Measurements from ENCODE around the gene KAT2A. TPM values are rescaled to one million over a fixed set of nuclear protein-coding genes. Genes with fewer than 3 reads are reported as not detected.

The KAT2A gene
- polyA plus RNA-seq, 3 donors = 1.9 to 68.7 (median 2.0) TPM

GRCh38 chr17:42106009-42106408, 15.2 kb downstream of the KAT2A start:
- no peak for DNase-seq
- no peak overlapping the region for H3K4me3 Mint-ChIP-seq
- H3K36me3 Mint-ChIP-seq = peaks cover 54 to 64% of the 10 kb centered on the region in 2 donors
- no peaks in the 10 kb centered on the region for H3K9me3 Mint-ChIP-seq
- Histone ChIP-seq H3K4me2 (replicated peaks; ENCODE audit: extremely low read depth, low read length, poor library complexity, severe bottlenecking) (no peak overlapping the region), H4K20me1 (ENCODE audit: insufficient read depth, low read length) (no peaks in the 10 kb centered on the region), H3K4me1 (ENCODE audit: control insufficient read depth in 1 of 2, insufficient read depth in 2 of 2, low read length in 2 of 2) (peaks cover 11 to 14% of the 10 kb centered on the region in 2 donors), H3K36me3 (replicated peaks in 1 of 2; ENCODE audit: control insufficient read depth in 1 of 2, insufficient read depth in 2 of 2, low read length in 2 of 2) (peaks cover 14 to 44% of the 10 kb centered on the region in 2 donors), H3K79me2 (ENCODE audit: insufficient read depth, low read length) (no peaks in the 10 kb centered on the region), H3K4me3 (replicated peaks in 1 of 3; ENCODE audit: low read depth in 2 of 3, low read length in 3 of 3) (no peak overlapping the region), H3K9ac (ENCODE audit: insufficient read depth, low read length, poor library complexity, severe bottlenecking) (no peak overlapping the region), H3K9me3 (replicated peaks in 1 of 2; ENCODE audit: control insufficient read depth in 1 of 2, insufficient read depth in 1 of 2, low read length in 2 of 2) (no peaks in the 10 kb centered on the region), H3K27ac (ENCODE audit: low read depth in 1 of 2, low read length in 2 of 2) (no peak overlapping the region), H2AFZ (ENCODE audit: insufficient read depth, low read depth, low read length, poor library complexity, severe bottlenecking) (no peak overlapping the region), H3K27me3 (ENCODE audit: control insufficient read depth in 2 of 2, insufficient read depth in 2 of 2, low read length in 2 of 2) (no peaks in the 10 kb centered on the region)
- TF ChIP-seq, protein P1, sequence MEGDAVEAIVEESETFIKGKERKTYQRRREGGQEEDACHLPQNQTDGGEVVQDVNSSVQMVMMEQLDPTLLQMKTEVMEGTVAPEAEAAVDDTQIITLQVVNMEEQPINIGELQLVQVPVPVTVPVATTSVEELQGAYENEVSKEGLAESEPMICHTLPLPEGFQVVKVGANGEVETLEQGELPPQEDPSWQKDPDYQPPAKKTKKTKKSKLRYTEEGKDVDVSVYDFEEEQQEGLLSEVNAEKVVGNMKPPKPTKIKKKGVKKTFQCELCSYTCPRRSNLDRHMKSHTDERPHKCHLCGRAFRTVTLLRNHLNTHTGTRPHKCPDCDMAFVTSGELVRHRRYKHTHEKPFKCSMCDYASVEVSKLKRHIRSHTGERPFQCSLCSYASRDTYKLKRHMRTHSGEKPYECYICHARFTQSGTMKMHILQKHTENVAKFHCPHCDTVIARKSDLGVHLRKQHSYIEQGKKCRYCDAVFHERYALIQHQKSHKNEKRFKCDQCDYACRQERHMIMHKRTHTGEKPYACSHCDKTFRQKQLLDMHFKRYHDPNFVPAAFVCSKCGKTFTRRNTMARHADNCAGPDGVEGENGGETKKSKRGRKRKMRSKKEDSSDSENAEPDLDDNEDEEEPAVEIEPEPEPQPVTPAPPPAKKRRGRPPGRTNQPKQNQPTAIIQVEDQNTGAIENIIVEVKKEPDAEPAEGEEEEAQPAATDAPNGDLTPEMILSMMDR (IDR thresholded peaks at IDR 0.05) = no peak
- H3K27me3 Mint-ChIP-seq (ENCODE audit: low read depth in 3 of 3) = peaks cover 1 to 11% (median 2%) of the 10 kb centered on the region in 3 donors
- peaks cover 17% of the 10 kb centered on the region for H3K4me1 Mint-ChIP-seq
- intact Hi-C loops (cut with micrococcal nuclease) = no loop called here
- no peak overlapping the region for H3K27ac Mint-ChIP-seq
- 100% methylated on average over 1 of the region's 2 CpGs for WGBS (ENCODE audit: insufficient coverage)

- WGBS (ENCODE audit: insufficient coverage) = 100% methylated on average over 1 of the region's 3 CpGs
- Histone ChIP-seq H3K27me3 (ENCODE audit: control insufficient read depth in 2 of 2, insufficient read depth in 2 of 2, low read length in 2 of 2) (no peaks in the 10 kb centered on the region), H3K9me3 (replicated peaks in 1 of 2; ENCODE audit: control insufficient read depth in 1 of 2, insufficient read depth in 1 of 2, low read length in 2 of 2) (no peaks in the 10 kb centered on the region), H3K27ac (ENCODE audit: low read depth in 1 of 2, low read length in 2 of 2) (no peak overlapping the region), H3K36me3 (replicated peaks in 1 of 2; ENCODE audit: control insufficient read depth in 1 of 2, insufficient read depth in 2 of 2, low read length in 2 of 2) (peaks cover 14 to 42% of the 10 kb centered on the region in 2 donors), H3K9ac (ENCODE audit: insufficient read depth, low read length, poor library complexity, severe bottlenecking) (no peak overlapping the region), H4K20me1 (ENCODE audit: insufficient read depth, low read length) (no peaks in the 10 kb centered on the region), H3K4me3 (replicated peaks in 1 of 3; ENCODE audit: low read depth in 2 of 3, low read length in 3 of 3) (no peak overlapping the region), H3K79me2 (ENCODE audit: insufficient read depth, low read length) (no peaks in the 10 kb centered on the region), H2AFZ (ENCODE audit: insufficient read depth, low read depth, low read length, poor library complexity, severe bottlenecking) (no peak overlapping the region), H3K4me2 (replicated peaks; ENCODE audit: extremely low read depth, low read length, poor library complexity, severe bottlenecking) (no peak overlapping the region), H3K4me1 (ENCODE audit: control insufficient read depth in 1 of 2, insufficient read depth in 2 of 2, low read length in 2 of 2) (peaks cover 11 to 14% of the 10 kb centered on the region in 2 donors)
- H3K4me1 Mint-ChIP-seq = peaks cover 14% of the 10 kb centered on the region
- H3K36me3 Mint-ChIP-seq = peaks cover 44 to 53% of the 10 kb centered on the region in 2 donors
- H3K4me3 Mint-ChIP-seq = no peak overlapping the region
- H3K9me3 Mint-ChIP-seq = no peaks in the 10 kb centered on the region
- peaks cover 1 to 11% (median 3%) of the 10 kb centered on the region in 3 donors for H3K27me3 Mint-ChIP-seq (ENCODE audit: low read depth in 3 of 3)
- H3K27ac Mint-ChIP-seq = no peak overlapping the region
- TF ChIP-seq, protein P1 (IDR thresholded peaks at IDR 0.05) = no peak
- intact Hi-C loops (cut with micrococcal nuclease) = loop anchor here (5.0 kb wide), 2 partner anchors 37 to 77 kb away; no protein-coding TSS in a partner anchor
- DNase-seq = no peak
Measured at GRCh38 chr17:42104264-42104663, 16.9 kb downstream of the KAT2A start.

Measured in CD14-positive monocyte (primary cell).